Activated CD4-positive, alpha-beta T cell treated with anti-CD3 and anti-CD28 coated beads for 36 hours (primary cell): ENCODE results near the gene ATP5ME. TPM values are rescaled to one million over a fixed set of nuclear protein-coding genes. Genes with fewer than 3 reads are reported as not detected.

Source experiments
- ATAC-seq: fragments of 200-7000 bp; cut with Tn5 transposase; one replicate; pipeline ENCODE4 v1.10.0; 2021; ENCODE audit warnings: mild to moderate bottlenecking, moderate library complexity
- CTCF ChIA-PET: fragments of 350-600 bp; sonication (Branson Sonifier 250); formaldehyde crosslinking; loops from one replicate; lab custom pipeline; 2021; ENCODE audit warnings: antibody characterized with exemption; lab: Charles Lee
- POLR2A ChIA-PET: fragments of 350-600 bp; sonication (Branson Sonifier 250); formaldehyde crosslinking; loops from one replicate; lab custom pipeline; 2021; ENCODE audit warnings: antibody characterized with exemption, inconsistent platforms; lab: Charles Lee
- DNase-seq: peaks from one replicate; pipeline ENCODE4 v3.0.0-alpha.2; 2020
- H3K27ac Mint-ChIP-seq: one replicate; pipeline ENCODE4 v1.8.0; 2021; ENCODE audit warnings: mixed read lengths
- H3K27me3 Mint-ChIP-seq: one replicate; pipeline ENCODE4 v1.8.0; 2021; ENCODE audit warnings: mixed read lengths
- H3K36me3 Mint-ChIP-seq: one replicate; pipeline ENCODE4 v1.8.0; 2021; ENCODE audit warnings: low read depth, mixed read lengths
- H3K4me1 Mint-ChIP-seq: one replicate; pipeline ENCODE4 v1.8.0; 2021; ENCODE audit warnings: mixed read lengths
- H3K4me3 Mint-ChIP-seq: one replicate; pipeline ENCODE4 v1.8.0; 2021; ENCODE audit warnings: mild to moderate bottlenecking, moderate library complexity, mixed read lengths
- H3K9me3 Mint-ChIP-seq: one replicate; pipeline ENCODE4 v1.8.0; 2021; ENCODE audit warnings: low read depth, mixed read lengths
- intact Hi-C, 2 experiments: fragments of 100-400 bp; cut with DNase I in 1 of 2; cut with micrococcal nuclease in 1 of 2; formaldehyde crosslinking; loops; one replicate each; pipeline versions ENCODE4 v1.14.2 to v1.15.1; 2022 to 2024; cut with DNase I, micrococcal nuclease
- total RNA-seq, 2 experiments: library from RNA; stranded (reverse); gene quantifications; one replicate each; pipeline ENCODE4 v1.2.3, GENCODE V29; 2021

Gene ATP5ME
- total RNA-seq, 2 experiments from 2014 or later, result 147 to 210 TPM

- POLR2A ChIA-PET, result no interaction called here
- CTCF ChIA-PET, result no interaction called here
- intact Hi-C loops, result loop anchor here in 1 of 2 experiments (1.0 to 5.0 kb wide), 2 partner anchors 23 to 605 kb away; partner anchors contain the start of genes MAEA and PCGF3
- DNase-seq (peak; percentile 54), ATAC-seq (peak; percentile 6)
- H3K27ac Mint-ChIP-seq, result no peak overlapping the region
- H3K4me1 Mint-ChIP-seq, result peaks cover 4% of the 10 kb centered on the region
- no peak overlapping the region for H3K4me3 Mint-ChIP-seq
- H3K27me3 Mint-ChIP-seq, result no peaks in the 10 kb centered on the region
- no peaks in the 10 kb centered on the region for H3K9me3 Mint-ChIP-seq
- no peaks in the 10 kb centered on the region for H3K36me3 Mint-ChIP-seq
Observed at GRCh38 chr4:681736-682451, 7.8 kb upstream of the ATP5ME start.

GRCh38 chr4:680928-681645, 7.0 kb upstream of the ATP5ME start:
- POLR2A ChIA-PET, result no interaction called here
- H3K4me1 Mint-ChIP-seq, result peaks cover 4% of the 10 kb centered on the region
- H3K9me3 Mint-ChIP-seq, result no peaks in the 10 kb centered on the region
- H3K27ac Mint-ChIP-seq, result no peak overlapping the region
- peak overlapping the region; percentile 39 for H3K4me3 Mint-ChIP-seq
- ATAC-seq (peak; percentile 45), DNase-seq (peak; percentile 69)
- H3K27me3 Mint-ChIP-seq, result no peaks in the 10 kb centered on the region
- H3K36me3 Mint-ChIP-seq, result no peaks in the 10 kb centered on the region
- intact Hi-C loops, result loop anchor here in 1 of 2 experiments (1.0 to 5.0 kb wide), 2 partner anchors 24 to 606 kb away; partner anchors contain the start of genes MAEA and PCGF3
- CTCF ChIA-PET, result interaction anchor here (0.7 kb wide), 1 partner anchor 103 kb away, joined by 3 read pairs; no protein-coding TSS in a partner anchor

DNA sequence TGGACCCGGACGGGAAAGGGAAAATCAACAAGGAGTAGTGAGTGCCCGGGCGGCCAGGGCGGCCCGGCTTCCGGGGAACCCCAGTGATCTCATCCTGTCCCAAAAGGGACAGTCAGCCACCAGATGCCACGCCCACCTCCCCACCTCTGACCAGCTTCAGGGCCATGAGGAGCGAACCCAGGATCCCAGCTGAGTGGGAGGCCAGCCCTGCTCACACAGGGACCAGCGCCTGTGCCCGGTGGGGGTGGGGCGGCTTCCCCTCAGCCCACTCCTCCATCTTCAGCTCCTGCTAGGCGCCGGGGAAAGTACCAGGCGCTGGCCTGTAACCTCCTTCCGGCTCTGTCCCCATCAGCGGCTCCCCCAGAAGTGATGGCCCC, 6.5 kb upstream of the ATP5ME start:
- Mint-ChIP-seq H3K4me1 (peaks cover 5% of the 10 kb centered on the region), H3K4me3 (peak overlapping the region; percentile 39), H3K9me3 (no peaks in the 10 kb centered on the region), H3K27me3 (no peaks in the 10 kb centered on the region), H3K27ac (no peak overlapping the region), H3K36me3 (no peaks in the 10 kb centered on the region)
- intact Hi-C loops, result loop anchor here in 1 of 2 experiments (5.0 kb wide), 1 partner anchor 607 kb away; the partner anchor contains the start of gene MAEA
- ATAC-seq (peak; percentile 9), DNase-seq (peak; percentile 48)
- ChIA-PET POLR2A (interaction anchor here (0.6 kb wide), 1 partner anchor 95 kb away, joined by 3 read pairs; no protein-coding TSS in a partner anchor), CTCF (interaction anchor here (0.7 kb wide), 1 partner anchor 103 kb away, joined by 3 read pairs; no protein-coding TSS in a partner anchor)

GRCh38 chr4:680091-680490, 6.0 kb upstream of the ATP5ME start:
- POLR2A ChIA-PET, result interaction anchor here (0.6 kb wide), 1 partner anchor 95 kb away, joined by 3 read pairs; no protein-coding TSS in a partner anchor
- Mint-ChIP-seq H3K36me3 (no peaks in the 10 kb centered on the region), H3K9me3 (no peaks in the 10 kb centered on the region), H3K4me3 (no peak overlapping the region), H3K27ac (no peak overlapping the region), H3K27me3 (no peaks in the 10 kb centered on the region), H3K4me1 (peaks cover 8% of the 10 kb centered on the region)
- CTCF ChIA-PET, result no interaction called here
- ATAC-seq (no peak), DNase-seq (peak; percentile 3)
- intact Hi-C loops, result loop anchor here in 1 of 2 experiments (5.0 kb wide), 1 partner anchor 607 kb away; the partner anchor contains the start of gene MAEA

GRCh38 chr4:679629-680028, 5.6 kb upstream of the ATP5ME start:
- ChIA-PET POLR2A (no interaction called here), CTCF (interaction anchor here (1.2 kb wide), 1 partner anchor 63 kb away, joined by 3 read pairs; no protein-coding TSS in a partner anchor)
- no peaks in the 10 kb centered on the region for H3K9me3 Mint-ChIP-seq
- ATAC-seq, result no peak
- no peaks in the 10 kb centered on the region for H3K27me3 Mint-ChIP-seq
- H3K4me1 Mint-ChIP-seq, result peaks cover 8% of the 10 kb centered on the region
- no peak overlapping the region for H3K27ac Mint-ChIP-seq
- intact Hi-C loops, result loop anchor here (5.0 to 10.0 kb wide), 3 partner anchors 175 to 1195 kb away; partner anchors contain the start of genes MAEA (in 1 of the 2) and NSD2 (in 1 of the 2)
- no peaks in the 10 kb centered on the region for H3K36me3 Mint-ChIP-seq
- DNase-seq, result peak; percentile 7
- no peak overlapping the region for H3K4me3 Mint-ChIP-seq

GRCh38 chr4:679104-679481, 5.0 kb upstream of the ATP5ME start:
- peak; percentile 17 for DNase-seq
- Mint-ChIP-seq H3K27ac (no peak overlapping the region), H3K4me1 (peaks cover 8% of the 10 kb centered on the region), H3K4me3 (no peak overlapping the region), H3K36me3 (no peaks in the 10 kb centered on the region), H3K9me3 (no peaks in the 10 kb centered on the region), H3K27me3 (no peaks in the 10 kb centered on the region)
- ChIA-PET POLR2A (no interaction called here), CTCF (interaction anchor here (1.2 kb wide), 1 partner anchor 63 kb away, joined by 3 read pairs; no protein-coding TSS in a partner anchor)
- ATAC-seq, result no peak
- intact Hi-C loops, result loop anchor here (10.0 kb wide), 2 partner anchors 174 to 1196 kb away; partner anchors contain the start of gene NSD2 (in 1 of the 2)

DNA sequence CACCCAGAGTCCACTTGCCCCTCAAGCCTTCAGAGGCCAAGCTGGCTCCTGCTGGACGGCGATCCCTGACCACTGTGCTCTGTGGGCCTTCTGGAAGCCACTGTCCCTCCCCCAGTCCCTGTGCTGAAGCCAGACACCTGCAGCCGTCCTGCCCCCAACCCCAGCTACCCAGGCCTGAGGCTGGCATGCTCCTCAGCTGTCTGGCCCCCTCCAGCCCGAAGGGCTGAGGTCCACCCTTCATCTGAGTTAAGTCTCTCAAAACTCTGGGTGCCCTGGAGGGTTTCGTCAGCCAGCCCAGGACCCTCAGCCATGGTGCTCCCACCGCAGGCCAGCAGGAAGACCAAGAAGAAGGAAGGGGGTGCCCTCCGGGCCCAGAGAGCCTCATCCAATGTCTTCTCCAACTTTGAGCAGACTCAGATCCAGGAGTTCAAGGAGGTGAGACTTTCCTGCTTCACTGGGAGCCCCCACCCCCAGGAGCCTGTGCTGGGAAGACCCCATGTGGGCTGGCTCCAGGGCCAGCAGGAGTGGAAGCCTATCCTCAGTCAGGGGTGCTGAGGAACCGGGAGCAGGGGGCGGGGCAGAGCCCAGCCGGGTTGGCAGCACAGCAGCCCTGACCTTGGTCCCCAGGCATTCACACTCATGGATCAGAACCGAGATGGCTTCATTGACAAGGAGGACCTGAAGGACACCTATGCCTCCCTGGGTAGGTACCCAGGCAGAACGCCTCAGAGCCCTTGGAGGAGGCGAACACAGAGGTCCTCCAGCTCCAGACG, 4.4 kb upstream of the ATP5ME start:
- H3K4me1 Mint-ChIP-seq, result peaks cover 8% of the 10 kb centered on the region
- no peak overlapping the region for H3K4me3 Mint-ChIP-seq
- H3K27ac Mint-ChIP-seq, result no peak overlapping the region
- H3K36me3 Mint-ChIP-seq, result peaks cover under 1% of the 10 kb centered on the region
- ATAC-seq (no peak), DNase-seq (no peak)
- intact Hi-C loops, result loop anchor here (10.0 kb wide), 2 partner anchors 174 to 1196 kb away; partner anchors contain the start of gene NSD2 (in 1 of the 2)
- no peaks in the 10 kb centered on the region for H3K27me3 Mint-ChIP-seq
- no peaks in the 10 kb centered on the region for H3K9me3 Mint-ChIP-seq
- ChIA-PET CTCF (interaction anchor here (1.2 kb wide), 1 partner anchor 64 kb away, joined by 3 read pairs; no protein-coding TSS in a partner anchor), POLR2A (no interaction called here)

- Mint-ChIP-seq H3K9me3 (no peaks in the 10 kb centered on the region), H3K27ac (no peak overlapping the region), H3K4me3 (no peak overlapping the region), H3K36me3 (peaks cover 8% of the 10 kb centered on the region), H3K27me3 (no peaks in the 10 kb centered on the region), H3K4me1 (peaks cover 14% of the 10 kb centered on the region)
- peak; percentile 55 for DNase-seq
- intact Hi-C loops, result loop anchor here (10.0 kb wide), 2 partner anchors 173 to 1197 kb away; partner anchors contain the start of gene NSD2 (in 1 of the 2)
- ChIA-PET POLR2A (no interaction called here), CTCF (interaction anchor here (0.6 kb wide), 1 partner anchor 202 kb away, joined by 4 read pairs; no protein-coding TSS in a partner anchor)
- ATAC-seq, result no peak
Observed at GRCh38 chr4:677431-678293, 3.6 kb upstream of the ATP5ME start.

GRCh38 chr4:676871-677235, 2.8 kb upstream of the ATP5ME start:
- peaks cover 12% of the 10 kb centered on the region for H3K36me3 Mint-ChIP-seq
- no peaks in the 10 kb centered on the region for H3K27me3 Mint-ChIP-seq
- H3K4me3 Mint-ChIP-seq, result no peak overlapping the region
- peaks cover 17% of the 10 kb centered on the region for H3K4me1 Mint-ChIP-seq
- ChIA-PET CTCF (no interaction called here), POLR2A (no interaction called here)
- intact Hi-C loops, result loop anchor here (10.0 kb wide), 2 partner anchors 172 to 1198 kb away; partner anchors contain the start of gene NSD2 (in 1 of the 2)
- H3K9me3 Mint-ChIP-seq, result no peaks in the 10 kb centered on the region
- ATAC-seq, result no peak
- H3K27ac Mint-ChIP-seq, result no peak overlapping the region
- DNase-seq, result no peak
